ENCODE measurements around the gene JDP2. TPM values are rescaled to one million over a fixed set of nuclear protein-coding genes. Genes with fewer than 3 reads are reported as not detected.

JDP2 gene
- total RNA-seq, 1 donor from 2014 or later = 43.5 TPM

- Histone ChIP-seq H3K36me3 (ENCODE audit: control insufficient read depth, insufficient read depth, low read length) (no peaks in the 10 kb centered on the region), H3K4me3 (ENCODE audit: low read depth, low read length) (no peak overlapping the region), H3K27me3 (ENCODE audit: control insufficient read depth, insufficient read depth, low read length) (no peaks in the 10 kb centered on the region)
- TF ChIP-seq, protein P1, sequence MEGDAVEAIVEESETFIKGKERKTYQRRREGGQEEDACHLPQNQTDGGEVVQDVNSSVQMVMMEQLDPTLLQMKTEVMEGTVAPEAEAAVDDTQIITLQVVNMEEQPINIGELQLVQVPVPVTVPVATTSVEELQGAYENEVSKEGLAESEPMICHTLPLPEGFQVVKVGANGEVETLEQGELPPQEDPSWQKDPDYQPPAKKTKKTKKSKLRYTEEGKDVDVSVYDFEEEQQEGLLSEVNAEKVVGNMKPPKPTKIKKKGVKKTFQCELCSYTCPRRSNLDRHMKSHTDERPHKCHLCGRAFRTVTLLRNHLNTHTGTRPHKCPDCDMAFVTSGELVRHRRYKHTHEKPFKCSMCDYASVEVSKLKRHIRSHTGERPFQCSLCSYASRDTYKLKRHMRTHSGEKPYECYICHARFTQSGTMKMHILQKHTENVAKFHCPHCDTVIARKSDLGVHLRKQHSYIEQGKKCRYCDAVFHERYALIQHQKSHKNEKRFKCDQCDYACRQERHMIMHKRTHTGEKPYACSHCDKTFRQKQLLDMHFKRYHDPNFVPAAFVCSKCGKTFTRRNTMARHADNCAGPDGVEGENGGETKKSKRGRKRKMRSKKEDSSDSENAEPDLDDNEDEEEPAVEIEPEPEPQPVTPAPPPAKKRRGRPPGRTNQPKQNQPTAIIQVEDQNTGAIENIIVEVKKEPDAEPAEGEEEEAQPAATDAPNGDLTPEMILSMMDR (IDR thresholded peaks at IDR 0.05; ENCODE audit: insufficient read depth, low read length, poor library complexity, severe bottlenecking) = no peak
- no peak for DNase-seq (ENCODE audit: low read depth)
Observed at GRCh38 chr14:75433631-75434071, 5.8 kb downstream of the JDP2 start.

DNA sequence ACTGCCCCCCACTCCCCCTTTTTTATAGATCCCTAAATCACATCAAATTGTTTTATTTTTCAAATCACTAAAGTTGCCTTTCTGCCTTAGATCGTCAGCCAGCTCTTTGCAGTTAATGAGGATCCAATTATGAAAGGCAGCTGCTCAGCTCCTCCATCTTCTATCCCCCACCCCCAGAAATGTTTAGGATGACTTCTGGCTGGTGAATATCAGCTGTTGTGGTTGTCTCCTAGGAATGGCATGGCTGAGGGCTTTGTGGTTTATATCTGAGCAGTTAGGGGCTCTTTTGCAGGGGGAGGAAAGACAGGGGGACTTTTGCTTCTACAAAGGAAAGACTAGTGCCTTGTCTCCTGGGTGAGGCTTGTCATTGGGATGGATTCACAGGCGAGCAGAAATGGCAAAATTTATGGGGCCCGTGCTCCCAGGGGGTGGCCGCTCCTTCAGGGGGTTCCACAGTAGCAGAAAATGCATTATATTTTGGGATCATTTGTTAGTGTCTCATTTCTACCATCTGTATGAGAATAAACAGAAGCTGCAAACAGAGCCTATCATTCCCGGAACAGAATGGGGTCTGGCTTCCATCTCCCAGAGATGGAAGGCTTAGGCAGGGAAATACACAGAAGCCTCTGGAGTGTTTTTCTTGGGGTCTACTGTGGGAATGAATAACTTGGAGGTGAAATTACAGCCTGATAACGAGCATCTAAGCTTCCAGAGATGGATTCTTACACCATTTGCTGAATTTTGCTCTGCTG, 6.5 kb downstream of the JDP2 start:
- no peaks in the 10 kb centered on the region for H3K27me3 ChIP-seq (ENCODE audit: control insufficient read depth, insufficient read depth, low read length)
- DNase-seq (ENCODE audit: low read depth) = no peak
- TF ChIP-seq, protein P1 (IDR thresholded peaks at IDR 0.05; ENCODE audit: insufficient read depth, low read length, poor library complexity, severe bottlenecking) = no peak
- no peak overlapping the region for H3K4me3 ChIP-seq (ENCODE audit: low read depth, low read length)
- H3K36me3 ChIP-seq (ENCODE audit: control insufficient read depth, insufficient read depth, low read length) = no peaks in the 10 kb centered on the region

DNA sequence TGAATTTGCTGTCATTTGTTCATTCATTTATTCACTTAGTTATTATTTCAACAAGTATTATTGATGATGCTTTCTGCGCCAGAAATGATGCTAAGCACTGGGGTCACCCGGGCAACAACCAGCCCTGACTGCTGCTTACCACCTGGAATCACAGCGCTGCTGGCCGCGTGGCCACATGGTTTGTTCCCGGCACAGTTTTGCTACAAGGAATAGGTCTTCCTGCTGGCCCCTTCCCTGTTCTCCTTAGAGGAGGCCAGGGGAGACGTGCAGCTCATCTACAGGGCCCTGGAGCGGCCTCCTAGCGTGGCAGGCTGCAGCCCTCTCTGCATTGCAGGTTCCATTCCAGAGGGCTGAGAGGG, 7.0 kb downstream of the JDP2 start:
- Histone ChIP-seq H3K4me3 (ENCODE audit: low read depth, low read length) (no peak overlapping the region), H3K36me3 (ENCODE audit: control insufficient read depth, insufficient read depth, low read length) (no peaks in the 10 kb centered on the region), H3K27me3 (ENCODE audit: control insufficient read depth, insufficient read depth, low read length) (no peaks in the 10 kb centered on the region)
- TF ChIP-seq, protein P1 (IDR thresholded peaks at IDR 0.05; ENCODE audit: insufficient read depth, low read length, poor library complexity, severe bottlenecking) = no peak
- DNase-seq (ENCODE audit: low read depth) = no peak

GRCh38 chr14:75435473-75435872, 7.7 kb downstream of the JDP2 start:
- no peak for DNase-seq (ENCODE audit: low read depth)
- no peak overlapping the region for H3K4me3 ChIP-seq (ENCODE audit: low read depth, low read length)
- no peaks in the 10 kb centered on the region for H3K27me3 ChIP-seq (ENCODE audit: control insufficient read depth, insufficient read depth, low read length)
- TF ChIP-seq, protein P1 (IDR thresholded peaks at IDR 0.05; ENCODE audit: insufficient read depth, low read length, poor library complexity, severe bottlenecking) = no peak
- no peaks in the 10 kb centered on the region for H3K36me3 ChIP-seq (ENCODE audit: control insufficient read depth, insufficient read depth, low read length)

- Histone ChIP-seq H3K27me3 (ENCODE audit: control insufficient read depth, insufficient read depth, low read length) (no peaks in the 10 kb centered on the region), H3K4me3 (ENCODE audit: low read depth, low read length) (no peak overlapping the region), H3K36me3 (ENCODE audit: control insufficient read depth, insufficient read depth, low read length) (no peaks in the 10 kb centered on the region)
- TF ChIP-seq, protein P1 (IDR thresholded peaks at IDR 0.05; ENCODE audit: insufficient read depth, low read length, poor library complexity, severe bottlenecking) = no peak
- DNase-seq (ENCODE audit: low read depth) = no peak
Observed at GRCh38 chr14:75437201-75438143, 9.7 kb downstream of the JDP2 start.
